Measurements from ENCODE around the gene MLLT3. TPM values are rescaled to one million over a fixed set of nuclear protein-coding genes. Genes with fewer than 3 reads are reported as not detected.

Gene MLLT3
- total and polyA plus RNA-seq, 2 of the 8 experiments (the other 6 are each of a cell fraction or from before 2014, with no cell fraction given): 5.9 to 9.6 TPM

GRCh38 chr9:20404192-20404813 lies 218.0 kb downstream of the MLLT3 start:
- no peak overlapping the region for H2AFZ ChIP-seq (ENCODE audit: low read length)
- H2BK15ac ChIP-seq (ENCODE audit: low read length): no peak overlapping the region
- no peaks in the 10 kb centered on the region for H3K79me1 ChIP-seq (ENCODE audit: low read depth, low read length)
- H3K18ac ChIP-seq (ENCODE audit: extremely low read depth, low read length): no peak overlapping the region
- no peak overlapping the region for H3K4ac ChIP-seq (replicated peaks; ENCODE audit: insufficient read length, low read depth, low read length)
- DNase-seq (ENCODE audit: low read depth in 1 of 2, low spot score in 2 of 2) (no peak), FAIRE-seq (no peak)
- H3K4me3 ChIP-seq (ENCODE audit: extremely low read depth in 1 of 4, insufficient read depth in 2 of 4, low read depth in 3 of 4, low read length in 4 of 4): no peak overlapping the region
- no peak overlapping the region for H4K5ac ChIP-seq (ENCODE audit: insufficient read length, low read depth, low read length)
- no peak overlapping the region for H2BK120ac ChIP-seq (replicated peaks; ENCODE audit: low read depth, low read length)
- no peak overlapping the region for H2AK5ac ChIP-seq (ENCODE audit: low read depth, low read length)
- peaks cover 0 to 5% (median 2%) of the 10 kb centered on the region in 4 experiments; a peak in 4 of 7 replicates for H3K4me1 ChIP-seq (replicated peaks in 1 of 4; ENCODE audit: control insufficient read depth in 3 of 4, insufficient read depth in 4 of 4, low read length in 3 of 4)
- no peak overlapping the region for H2BK5ac ChIP-seq (ENCODE audit: low read depth, low read length)
- no peaks in the 10 kb centered on the region for H3K9me3 ChIP-seq (ENCODE audit: insufficient read depth in 2 of 2, low read depth in 1 of 2, low read length in 1 of 2)
- no peak overlapping the region for H3K56ac ChIP-seq (replicated peaks; ENCODE audit: insufficient read length, low read depth, low read length)
- H3K23me2 ChIP-seq (ENCODE audit: low read depth, low read length): no peaks in the 10 kb centered on the region
- no peak overlapping the region for H2BK20ac ChIP-seq (ENCODE audit: low read length)
- H3K36me3 ChIP-seq (ENCODE audit: control insufficient read depth in 2 of 4, insufficient read depth in 4 of 4, low read length in 3 of 4): no peaks in the 10 kb centered on the region
- 88% methylated on average over 7 of the region's 7 CpGs; no CpG with 5 or more reads in 1 of the 2 experiments for WGBS, 2 experiments (ENCODE audit: extremely low coverage in 1 of 2, insufficient coverage in 1 of 2, insufficient read length in 1 of 2, insufficient replicate concordance in 2 of 2, low coverage in 1 of 2, low lambda C conversion rate in 2 of 2, missing lambda C conversion rate in 1 of 2)
- no peak overlapping the region for H3K14ac ChIP-seq (ENCODE audit: insufficient read length)
- POLR2A ChIA-PET (ENCODE audit: partially characterized antibody): no interaction called here
- no peak overlapping the region for H3K23ac ChIP-seq (ENCODE audit: insufficient read length)
- no peak overlapping the region for H3K9ac ChIP-seq (replicated peaks in 1 of 4; ENCODE audit: extremely low read depth in 1 of 4, low read depth in 3 of 4, low read length in 3 of 4)
- H3K27ac ChIP-seq (ENCODE audit: low read depth, low read length): no peak overlapping the region
- no peaks in the 10 kb centered on the region for H3K79me2 ChIP-seq (ENCODE audit: control insufficient read depth in 1 of 2, insufficient read depth in 2 of 2, low read length in 2 of 2)
- H3K4me2 ChIP-seq (ENCODE audit: insufficient read depth in 1 of 2, low read depth in 2 of 2, low read length in 2 of 2): no peak overlapping the region
- no peak overlapping the region for H4K91ac ChIP-seq (replicated peaks; ENCODE audit: insufficient read length, low read length)
- no peak overlapping the region for H4K8ac ChIP-seq (ENCODE audit: extremely low read depth, insufficient read depth, low read length)
- CTCF ChIA-PET (ENCODE audit: partially characterized antibody): interaction anchor here (1.0 kb wide), 1 partner anchor 47 kb away, joined by 3 read pairs; no protein-coding TSS in a partner anchor
- H4K20me1 ChIP-seq (replicated peaks in 1 of 2; ENCODE audit: control insufficient read depth in 1 of 2, insufficient read depth in 2 of 2, low read length in 2 of 2): no peaks in the 10 kb centered on the region
- no peak overlapping the region for H2BK12ac ChIP-seq (ENCODE audit: low read depth, low read length)
- no peaks in the 10 kb centered on the region for H3K27me3 ChIP-seq (replicated peaks in 1 of 4; ENCODE audit: control insufficient read depth in 3 of 4, extremely low read depth in 1 of 4, insufficient read depth in 3 of 4, low read length in 3 of 4)
- TF ChIP-seq HDAC6 (IDR thresholded peaks at IDR 0.05; ENCODE audit: low read depth, low read length) (no peak), GABPA (IDR thresholded peaks at IDR 0.05; ENCODE audit: borderline replicate concordance, insufficient read depth, low read length) (no peak), E2F6 (IDR thresholded peaks at IDR 0.05) (no peak), SIN3A (conservative IDR thresholded peaks at IDR 0.05 in 1 of 2, IDR thresholded peaks at IDR 0.05 in 1 of 2; ENCODE audit: low read depth in 1 of 2, low read length in 2 of 2) (no peak), NRF1 (IDR thresholded peaks at IDR 0.05; ENCODE audit: low read depth, low read length) (no peak), POLR2A (IDR thresholded peaks at IDR 0.05; ENCODE audit: control extremely low read depth in 1 of 2, low read depth in 2 of 2, low read length in 2 of 2) (no peak), TAF7 (optimal IDR thresholded peaks at IDR 0.05; ENCODE audit: borderline replicate concordance, low read depth, low read length) (no peak), RFX5 (IDR thresholded peaks at IDR 0.05; ENCODE audit: borderline replicate concordance, low read depth, low read length) (no peak), SIX5 (IDR thresholded peaks at IDR 0.05; ENCODE audit: low read depth, low read length) (no peak), RBBP5 (IDR thresholded peaks at IDR 0.05; ENCODE audit: borderline replicate concordance, low read depth, low read length) (no peak), MAFK (IDR thresholded peaks at IDR 0.05; ENCODE audit: low read depth, low read length) (no peak), JUN (IDR thresholded peaks at IDR 0.05; ENCODE audit: low read depth, low read length) (no peak), NANOG (IDR thresholded peaks at IDR 0.05; ENCODE audit: insufficient read depth, low read depth, low read length, poor library complexity, severe bottlenecking) (no peak)

All from H1 (cell line).